Omental fat pad (tissue), 4 donors: ENCODE data around the gene SRI. TPM values are rescaled to one million over a fixed set of nuclear protein-coding genes. Genes with fewer than 3 reads are reported as not detected.
"Not testable (repeated sequence)": the region's sequence is repeated elsewhere in the genome, so short reads cannot be mapped to it uniquely, and the experiment has no call there.

Experiments used
- ATAC-seq: fragments of 150-250 bp; one replicate; pipeline ENCODE4 v1.9.1; 2016; ENCODE audit warnings: mild to moderate bottlenecking, moderate library complexity; ENCODE audit not compliant: low FRiP score
- DNase-seq: peaks from one replicate; pipeline ENCODE4 v3.0.0-alpha.2; 2019; ENCODE audit warnings: low spot score
- total RNA-seq, 4 donors: library from RNA; depleted of rRNA; stranded (reverse); fragments of >200 nt; gene quantifications; one replicate each; pipeline ENCODE4 v1.1.0, GENCODE V29; 2016
- TF ChIP-seq, protein P1 (sequence below), 3 donors: fragments of 450-650 bp; IDR thresholded peaks; one replicate each; pipeline ENCODE4 v1.5.1; 2016 to 2017; ENCODE audit warnings: antibody characterized with exemption in 3 of 3, mild to moderate bottlenecking in 3 of 3, moderate library complexity in 2 of 3

Gene SRI
- total RNA-seq, 4 donors from 2014 or later = 67.5 to 102 (median 73.1) TPM

DNA sequence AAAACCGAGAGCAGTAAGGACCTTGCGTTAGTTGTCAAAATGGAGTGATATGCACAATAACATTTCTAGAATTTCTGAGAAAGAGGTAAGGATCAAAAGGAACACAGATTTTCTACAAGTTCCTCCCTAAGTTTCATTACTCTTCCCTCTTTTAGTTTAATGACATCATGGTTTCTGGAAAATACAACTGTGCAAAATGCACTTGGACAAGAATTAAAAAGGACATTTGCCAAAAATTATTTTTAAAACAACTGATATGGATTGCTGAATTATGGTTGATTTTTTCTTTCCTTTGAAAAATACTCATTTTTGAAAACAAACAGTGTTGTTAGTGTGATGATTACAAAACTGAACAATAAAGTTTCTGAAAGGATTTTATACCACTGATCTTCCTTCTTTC lies 52.1 kb downstream of the SRI start:
- TF ChIP-seq, protein P1, sequence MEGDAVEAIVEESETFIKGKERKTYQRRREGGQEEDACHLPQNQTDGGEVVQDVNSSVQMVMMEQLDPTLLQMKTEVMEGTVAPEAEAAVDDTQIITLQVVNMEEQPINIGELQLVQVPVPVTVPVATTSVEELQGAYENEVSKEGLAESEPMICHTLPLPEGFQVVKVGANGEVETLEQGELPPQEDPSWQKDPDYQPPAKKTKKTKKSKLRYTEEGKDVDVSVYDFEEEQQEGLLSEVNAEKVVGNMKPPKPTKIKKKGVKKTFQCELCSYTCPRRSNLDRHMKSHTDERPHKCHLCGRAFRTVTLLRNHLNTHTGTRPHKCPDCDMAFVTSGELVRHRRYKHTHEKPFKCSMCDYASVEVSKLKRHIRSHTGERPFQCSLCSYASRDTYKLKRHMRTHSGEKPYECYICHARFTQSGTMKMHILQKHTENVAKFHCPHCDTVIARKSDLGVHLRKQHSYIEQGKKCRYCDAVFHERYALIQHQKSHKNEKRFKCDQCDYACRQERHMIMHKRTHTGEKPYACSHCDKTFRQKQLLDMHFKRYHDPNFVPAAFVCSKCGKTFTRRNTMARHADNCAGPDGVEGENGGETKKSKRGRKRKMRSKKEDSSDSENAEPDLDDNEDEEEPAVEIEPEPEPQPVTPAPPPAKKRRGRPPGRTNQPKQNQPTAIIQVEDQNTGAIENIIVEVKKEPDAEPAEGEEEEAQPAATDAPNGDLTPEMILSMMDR (IDR thresholded peaks at IDR 0.05) = no peak
- no peak for DNase-seq

DNA sequence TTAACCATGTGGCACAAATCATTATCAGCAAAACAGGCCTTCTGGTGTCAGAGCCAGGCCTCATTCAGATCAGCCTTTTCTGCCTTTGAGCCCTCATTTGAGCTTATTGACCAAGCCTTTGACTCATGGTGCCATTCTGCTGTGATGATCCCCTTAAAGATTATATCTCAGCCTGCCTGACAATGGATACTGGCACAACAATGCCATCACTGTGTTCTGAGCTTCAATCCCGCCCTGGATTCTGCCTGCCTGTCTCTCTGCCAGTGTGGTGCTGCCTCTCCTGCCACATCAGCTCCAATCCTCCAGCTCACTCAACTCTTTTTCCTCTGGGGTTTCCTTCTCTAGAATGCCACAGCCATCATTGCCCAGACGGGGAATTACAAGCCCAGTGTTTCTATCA lies 52.6 kb downstream of the SRI start:
- TF ChIP-seq, protein P1 (IDR thresholded peaks at IDR 0.05) = no peak
- DNase-seq (no peak), ATAC-seq (no peak)

More for the DNA sequence above, 52.1 kb downstream of the SRI start:
- no peak for ATAC-seq

DNA sequence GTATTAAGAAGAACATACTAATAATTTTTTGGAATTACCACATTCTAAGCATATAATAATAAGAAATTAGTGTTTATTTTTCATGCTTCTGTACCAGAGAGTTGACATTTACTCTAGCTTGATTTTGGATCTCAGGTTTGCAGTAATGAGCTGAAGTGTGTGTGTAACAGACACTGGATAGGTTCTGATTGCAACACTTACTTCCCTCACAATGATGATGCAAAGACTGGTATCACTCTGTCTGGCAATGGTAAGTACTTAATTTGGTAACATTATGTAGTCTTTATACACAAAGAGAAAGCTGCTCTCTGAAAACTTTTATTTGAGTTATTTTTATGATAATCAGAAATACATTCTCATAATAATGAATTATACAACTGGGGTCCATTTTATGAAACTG lies 54.1 kb downstream of the SRI start:
- DNase-seq (no peak), ATAC-seq (no peak)
- TF ChIP-seq, protein P1 (IDR thresholded peaks at IDR 0.05) = no peak

DNA sequence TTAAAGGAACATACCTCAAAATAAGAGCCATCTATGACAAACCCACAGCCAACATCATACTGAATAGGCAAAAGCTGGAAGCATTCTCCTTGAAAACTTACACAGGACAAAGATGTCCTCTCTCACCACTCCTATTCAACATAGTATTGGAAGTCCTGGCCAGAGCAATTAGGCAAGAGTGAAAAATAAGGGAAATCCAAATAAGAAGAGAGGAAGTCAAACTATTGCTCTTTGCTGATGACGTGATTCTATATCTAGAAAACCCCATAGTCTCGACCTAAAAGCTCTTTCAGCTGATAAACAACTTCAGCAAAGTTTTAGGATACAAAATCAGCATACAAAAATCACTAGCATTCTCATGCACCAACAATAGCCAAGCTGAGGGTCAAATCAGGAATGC lies 60.1 kb downstream of the SRI start:
- not testable (repeated sequence) for ATAC-seq, DNase-seq

DNA sequence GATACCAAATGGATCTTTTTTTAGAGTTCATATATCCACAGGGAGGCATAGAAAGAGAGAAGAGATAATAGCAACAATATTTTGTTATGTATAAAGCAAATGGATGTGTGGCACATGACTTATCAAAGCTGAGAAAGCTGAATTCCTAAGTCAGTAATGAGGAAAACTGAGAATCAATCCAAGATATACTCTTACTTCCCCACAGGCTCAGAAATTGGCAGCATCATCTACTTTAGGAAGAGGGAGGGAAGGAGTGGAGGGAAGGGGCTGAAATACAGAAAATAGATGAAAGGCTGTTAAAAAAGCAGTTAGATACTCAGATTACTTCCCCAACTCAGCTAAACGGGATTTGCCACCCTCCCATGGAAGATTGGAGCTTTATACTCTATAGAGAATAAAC lies 63.5 kb downstream of the SRI start:
- ATAC-seq = no peak
- TF ChIP-seq, protein P1 (IDR thresholded peaks at IDR 0.05) = no peak
- DNase-seq = no peak

DNA sequence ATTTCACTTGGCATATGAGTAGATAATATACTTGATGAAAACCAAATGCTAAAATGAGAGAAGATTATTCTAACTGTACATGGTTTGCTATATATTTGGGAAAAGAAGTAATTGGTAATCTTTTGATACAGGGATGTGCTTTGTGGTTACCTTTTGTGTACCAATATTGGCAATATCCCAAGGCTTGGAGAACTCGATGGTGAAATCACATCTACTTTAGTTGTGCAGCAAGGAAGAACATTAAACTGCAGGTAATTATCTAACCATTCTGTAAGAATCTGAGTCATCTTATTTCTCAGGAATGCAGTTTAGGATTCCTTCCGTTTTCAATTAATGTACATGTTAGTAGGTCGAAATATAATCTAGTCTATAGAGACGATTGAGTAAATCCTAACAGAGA lies 64.1 kb downstream of the SRI start:
- TF ChIP-seq, protein P1 (IDR thresholded peaks at IDR 0.05) = no peak
- ATAC-seq (no peak), DNase-seq (no peak)

Other genes with a start within 250 kb of the SRI start
- 100 to 1,000 TPM in 2 of 4 donors, 10 to 100 TPM in 2; 47.9 to 318 (median 110) TPM for gene STEAP4, start 86.9 kb upstream of the SRI start, total RNA-seq